ENCODE measurements around the gene SRSF5. TPM values are rescaled to one million over a fixed set of nuclear protein-coding genes. Genes with fewer than 3 reads are reported as not detected.

SRSF5 gene
- total RNA-seq, 2 experiments from 2014 or later = 565 to 587 TPM

DNA sequence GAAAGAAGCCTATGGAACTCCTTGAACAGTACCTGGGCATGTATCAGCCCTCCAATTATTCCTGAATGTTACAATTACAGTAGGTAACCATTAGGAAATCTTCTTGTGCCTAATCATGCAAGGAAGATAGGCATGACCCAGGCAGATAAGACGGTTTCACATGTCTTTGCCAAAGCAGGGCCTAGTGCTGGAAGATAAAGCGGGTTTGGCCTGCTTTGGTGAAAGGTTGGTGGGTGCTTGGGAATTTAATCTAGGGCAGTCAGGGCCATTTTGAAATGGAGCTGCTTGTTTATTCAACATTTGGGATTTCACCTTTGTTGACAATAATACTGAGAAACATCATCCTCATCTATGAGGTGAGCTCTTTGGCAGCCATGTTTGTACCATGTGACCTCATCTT is 12.5 kb upstream of the SRSF5 start:
- DNase-seq (no peak), ATAC-seq (ENCODE audit: low read depth) (no peak)
- H3K9me3 Mint-ChIP-seq = peaks cover 1% of the 10 kb centered on the region
- no peak overlapping the region for H3K4me3 Mint-ChIP-seq
- no peaks in the 10 kb centered on the region for H3K36me3 Mint-ChIP-seq
- POLR2A ChIA-PET = interaction anchor here (0.6 to 3.6 kb wide), 2 partner anchors 13 to 41 kb away, joined by 3 to 21 read pairs; partner anchors contain the start of gene SRSF5
- no peaks in the 10 kb centered on the region for H3K27me3 Mint-ChIP-seq
- peaks cover 7% of the 10 kb centered on the region for H3K4me1 Mint-ChIP-seq
- no peak overlapping the region for H3K27ac Mint-ChIP-seq

GRCh38 chr14:69755296-69755695 is 11.6 kb upstream of the SRSF5 start:
- POLR2A ChIA-PET = interaction anchor here (0.6 to 3.6 kb wide), 2 partner anchors 12 to 41 kb away, joined by 3 to 21 read pairs; partner anchors contain the start of gene SRSF5
- DNase-seq (no peak), ATAC-seq (ENCODE audit: low read depth) (no peak)
- H3K4me1 Mint-ChIP-seq = peaks cover 7% of the 10 kb centered on the region
- no peaks in the 10 kb centered on the region for H3K27me3 Mint-ChIP-seq
- no peaks in the 10 kb centered on the region for H3K36me3 Mint-ChIP-seq
- H3K27ac Mint-ChIP-seq = peak overlapping the region; percentile 85
- H3K4me3 Mint-ChIP-seq = no peak overlapping the region
- peaks cover 1% of the 10 kb centered on the region for H3K9me3 Mint-ChIP-seq

- Mint-ChIP-seq H3K27me3 (no peaks in the 10 kb centered on the region), H3K27ac (peak overlapping the region; percentile 85), H3K4me1 (peaks cover 7% of the 10 kb centered on the region), H3K9me3 (peaks cover 1% of the 10 kb centered on the region), H3K36me3 (no peaks in the 10 kb centered on the region), H3K4me3 (no peak overlapping the region)
- POLR2A ChIA-PET = interaction anchor here (3.6 kb wide), 1 partner anchor 11 kb away, joined by 21 read pairs; the partner anchor contains the start of gene SRSF5
- ATAC-seq (ENCODE audit: low read depth) (no peak), DNase-seq (no peak)
Measured at GRCh38 chr14:69755784-69756183, 11.2 kb upstream of the SRSF5 start.

- H3K4me3 Mint-ChIP-seq = no peak overlapping the region
- POLR2A ChIA-PET = interaction anchor here (3.6 kb wide), 1 partner anchor 11 kb away, joined by 21 read pairs; the partner anchor contains the start of gene SRSF5
- peaks cover 10% of the 10 kb centered on the region for H3K4me1 Mint-ChIP-seq
- ATAC-seq (ENCODE audit: low read depth) (no peak), DNase-seq (no peak)
- no peak overlapping the region for H3K27ac Mint-ChIP-seq
- H3K9me3 Mint-ChIP-seq = peaks cover 1% of the 10 kb centered on the region
- H3K36me3 Mint-ChIP-seq = no peaks in the 10 kb centered on the region
- no peaks in the 10 kb centered on the region for H3K27me3 Mint-ChIP-seq
Measured at GRCh38 chr14:69756298-69756697, 10.6 kb upstream of the SRSF5 start.

GRCh38 chr14:69760810-69761209 is 6.1 kb upstream of the SRSF5 start:
- no peak overlapping the region for H3K27ac Mint-ChIP-seq
- ATAC-seq (ENCODE audit: low read depth) = no peak
- peaks cover 5% of the 10 kb centered on the region for H3K9me3 Mint-ChIP-seq
- H3K36me3 Mint-ChIP-seq = peaks cover 3% of the 10 kb centered on the region
- POLR2A ChIA-PET = no interaction called here
- DNase-seq = no peak
- H3K4me3 Mint-ChIP-seq = no peak overlapping the region
- no peaks in the 10 kb centered on the region for H3K27me3 Mint-ChIP-seq
- H3K4me1 Mint-ChIP-seq = peaks cover 22% of the 10 kb centered on the region

GRCh38 chr14:69763761-69764510 is 3.0 kb upstream of the SRSF5 start:
- no peaks in the 10 kb centered on the region for H3K27me3 Mint-ChIP-seq
- no peak for DNase-seq
- no peak for ATAC-seq (ENCODE audit: low read depth)
- H3K4me3 Mint-ChIP-seq = no peak overlapping the region
- H3K9me3 Mint-ChIP-seq = peaks cover 5% of the 10 kb centered on the region
- POLR2A ChIA-PET = no interaction called here
- peak overlapping the region; percentile 32 for H3K27ac Mint-ChIP-seq
- peaks cover 42% of the 10 kb centered on the region for H3K4me1 Mint-ChIP-seq
- H3K36me3 Mint-ChIP-seq = peaks cover 17% of the 10 kb centered on the region

DNA sequence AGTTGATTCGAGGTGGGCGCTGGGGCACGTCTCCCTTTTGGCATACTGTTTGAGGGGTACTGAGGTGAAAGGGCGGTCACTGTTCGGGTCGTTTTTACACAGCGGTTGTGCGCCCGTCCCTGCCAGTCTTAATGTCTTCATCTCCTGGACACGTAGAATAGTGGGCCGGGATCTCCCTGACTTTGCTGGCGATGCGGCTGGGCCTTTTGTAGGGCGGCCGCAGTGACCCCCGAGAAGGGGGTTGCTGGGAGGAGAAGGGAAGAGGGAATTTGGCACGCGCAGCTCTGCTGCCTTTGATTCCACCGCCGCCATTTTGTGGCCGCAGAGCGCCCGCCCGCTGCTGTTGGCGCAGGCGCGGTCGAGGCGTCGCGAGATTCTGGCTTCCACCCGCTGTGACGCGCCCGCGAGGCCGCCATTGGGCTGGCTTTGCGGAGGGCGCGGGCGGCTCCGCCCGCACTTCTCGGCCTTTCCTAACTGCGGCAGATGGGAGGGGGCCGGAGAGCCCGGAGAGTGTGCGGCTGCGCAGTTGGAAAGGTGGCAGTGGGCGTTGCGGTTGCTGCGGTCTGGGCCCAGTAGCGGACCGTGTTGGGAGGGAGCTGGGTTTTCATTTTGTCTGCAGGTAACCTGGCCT is 542 bp downstream of the SRSF5 start:
- peak overlapping the region; percentile 96 for H3K4me3 Mint-ChIP-seq
- H3K27me3 Mint-ChIP-seq = no peaks in the 10 kb centered on the region
- H3K4me1 Mint-ChIP-seq = peaks cover 55% of the 10 kb centered on the region

GRCh38 chr14:69768873-69769272 is 1.9 kb downstream of the SRSF5 start:
- Mint-ChIP-seq H3K4me1 (peaks cover 58% of the 10 kb centered on the region), H3K36me3 (peaks cover 55% of the 10 kb centered on the region), H3K27me3 (no peaks in the 10 kb centered on the region), H3K4me3 (peak overlapping the region; percentile 96), H3K9me3 (peaks cover 5% of the 10 kb centered on the region), H3K27ac (peak overlapping the region; percentile 99)
- POLR2A ChIA-PET = interaction anchor here (0.5 to 1.3 kb wide), 2 partner anchors 10 to 130 kb away, joined by 3 read pairs; no protein-coding TSS in a partner anchor
- no peak for ATAC-seq (ENCODE audit: low read depth)
- no peak for DNase-seq

More for the DNA sequence above, 542 bp downstream of the SRSF5 start:
- POLR2A ChIA-PET = interaction anchor here (1.0 to 2.8 kb wide), 15 partner anchors 8 to 1042 kb away, joined by 3 to 21 read pairs (median 5); partner anchors contain the start of genes ERH, MAP3K9, SLC39A9 and SUSD6
- Mint-ChIP-seq H3K27ac (peak overlapping the region; percentile 99), H3K9me3 (peaks cover 5% of the 10 kb centered on the region), H3K36me3 (peaks cover 44% of the 10 kb centered on the region)
- peak; percentile 95 for DNase-seq
- ATAC-seq (ENCODE audit: low read depth) = peak; percentile 71

DNA sequence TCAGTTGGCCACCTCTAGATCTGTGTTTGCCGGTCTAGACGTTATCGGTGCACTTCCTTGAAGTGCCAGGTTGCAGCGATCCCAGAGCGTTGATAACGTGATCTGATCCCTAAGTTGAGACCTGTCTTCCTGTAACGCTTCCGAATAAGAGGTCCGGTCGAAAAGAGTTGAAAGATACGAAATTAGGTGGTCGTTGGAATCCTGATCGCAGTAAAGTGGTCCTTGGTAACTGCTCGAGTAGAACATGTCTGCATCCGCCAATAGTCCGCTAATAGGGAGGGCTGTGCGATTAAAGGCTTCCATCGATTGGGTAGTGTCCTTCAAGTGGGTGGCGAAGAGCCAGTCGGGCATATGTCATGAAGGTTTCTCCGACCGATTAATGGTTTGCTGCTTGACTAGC is 2.7 kb downstream of the SRSF5 start:
- peaks cover 2% of the 10 kb centered on the region for H3K9me3 Mint-ChIP-seq
- ATAC-seq (ENCODE audit: low read depth) = no peak
- POLR2A ChIA-PET = interaction anchor here (0.5 kb wide), 1 partner anchor 131 kb away, joined by 3 read pairs; no protein-coding TSS in a partner anchor

GRCh38 chr14:69770559-69770958 is 3.6 kb downstream of the SRSF5 start:
- ATAC-seq (ENCODE audit: low read depth) = no peak
- Mint-ChIP-seq H3K27ac (no peak overlapping the region), H3K9me3 (peaks cover 2% of the 10 kb centered on the region), H3K4me3 (no peak overlapping the region), H3K27me3 (no peaks in the 10 kb centered on the region), H3K36me3 (peaks cover 62% of the 10 kb centered on the region), H3K4me1 (peaks cover 57% of the 10 kb centered on the region)
- POLR2A ChIA-PET = no interaction called here
- no peak for DNase-seq

More for the DNA sequence above, 2.7 kb downstream of the SRSF5 start:
- no peak overlapping the region for H3K27ac Mint-ChIP-seq
- no peaks in the 10 kb centered on the region for H3K27me3 Mint-ChIP-seq
- H3K36me3 Mint-ChIP-seq = peaks cover 57% of the 10 kb centered on the region
- DNase-seq = no peak
- peaks cover 53% of the 10 kb centered on the region for H3K4me1 Mint-ChIP-seq
- H3K4me3 Mint-ChIP-seq = peak overlapping the region; percentile 44

DNA sequence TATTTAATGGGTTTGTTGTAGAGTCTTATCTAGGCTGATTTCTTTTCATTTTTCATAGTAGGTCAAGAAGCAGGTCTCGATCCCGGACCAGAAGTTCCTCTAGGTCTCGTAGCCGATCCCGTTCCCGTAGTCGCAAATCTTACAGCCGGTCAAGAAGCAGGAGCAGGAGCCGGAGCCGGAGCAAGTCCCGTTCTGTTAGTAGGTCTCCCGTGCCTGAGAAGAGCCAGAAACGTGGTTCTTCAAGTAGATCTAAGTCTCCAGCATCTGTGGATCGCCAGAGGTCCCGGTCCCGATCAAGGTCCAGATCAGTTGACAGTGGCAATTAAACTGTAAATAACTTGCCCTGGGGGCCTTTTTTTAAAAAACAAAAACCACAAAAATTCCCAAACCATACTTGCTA is 4.2 kb downstream of the SRSF5 start:
- no peak for ATAC-seq (ENCODE audit: low read depth)
- POLR2A ChIA-PET = interaction anchor here (0.8 kb wide), 1 partner anchor 32 kb away, joined by 3 read pairs; no protein-coding TSS in a partner anchor
- Mint-ChIP-seq H3K27me3 (no peaks in the 10 kb centered on the region), H3K36me3 (peaks cover 68% of the 10 kb centered on the region), H3K4me3 (no peak overlapping the region), H3K27ac (no peak overlapping the region), H3K4me1 (peaks cover 58% of the 10 kb centered on the region), H3K9me3 (no peaks in the 10 kb centered on the region)
- DNase-seq = no peak

DNA sequence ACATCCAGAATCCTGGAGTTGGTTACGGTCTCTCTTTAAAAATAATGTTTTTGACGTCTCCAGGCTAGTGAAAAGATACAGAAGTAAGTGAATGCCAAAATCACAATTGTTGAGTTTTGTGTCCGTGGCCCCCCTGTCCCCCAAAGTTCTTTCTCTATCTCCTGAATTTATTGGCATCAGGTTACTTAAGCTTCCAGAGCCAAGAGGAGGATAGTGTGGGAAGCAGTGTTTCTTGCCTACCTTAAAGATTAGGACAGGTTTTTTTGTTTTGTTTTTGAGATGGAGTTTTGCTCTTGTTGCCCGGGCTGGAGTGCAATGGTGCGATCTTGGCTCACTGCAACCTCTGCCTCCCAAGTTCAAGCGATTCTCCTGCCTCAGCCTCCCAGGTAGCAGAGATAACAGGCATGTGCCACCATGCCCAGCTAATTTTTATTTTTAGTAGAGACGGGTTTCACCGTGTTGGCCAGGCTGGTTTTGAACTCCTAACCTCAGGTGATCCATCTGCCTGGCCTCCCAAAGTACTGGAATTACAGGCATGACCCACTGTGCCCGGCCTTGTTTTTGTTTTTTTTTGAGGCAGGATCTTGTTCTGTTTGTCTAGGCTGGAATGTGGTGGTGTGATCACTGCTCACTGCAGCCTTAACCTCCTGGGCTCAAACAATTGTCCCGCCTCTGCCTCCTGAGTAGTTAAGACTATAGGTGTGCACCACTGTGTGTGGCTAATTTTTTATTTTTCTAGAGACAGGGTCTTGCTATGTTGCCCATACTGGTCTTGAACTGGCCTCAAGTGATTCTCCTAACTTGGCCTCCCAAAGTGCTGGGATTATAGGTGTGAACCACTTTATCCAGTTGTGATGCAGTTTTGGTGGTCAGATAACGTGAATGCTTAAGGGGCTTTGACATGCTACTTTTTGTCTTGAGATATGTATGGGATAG is 5.4 kb downstream of the SRSF5 start:
- Mint-ChIP-seq H3K36me3 (peaks cover 80% of the 10 kb centered on the region), H3K4me1 (peaks cover 62% of the 10 kb centered on the region), H3K27me3 (no peaks in the 10 kb centered on the region), H3K9me3 (no peaks in the 10 kb centered on the region), H3K27ac (no peak overlapping the region), H3K4me3 (no peak overlapping the region)
- DNase-seq = no peak
- no peak for ATAC-seq (ENCODE audit: low read depth)
- POLR2A ChIA-PET = interaction anchor here (0.8 kb wide), 1 partner anchor 33 kb away, joined by 3 read pairs; no protein-coding TSS in a partner anchor
